Measurements from ENCODE around the gene AGMAT. TPM values are rescaled to one million over a fixed set of nuclear protein-coding genes. Genes with fewer than 3 reads are reported as not detected.

Gene AGMAT
- total and polyA plus RNA-seq, 2 of the 13 experiments (the other 11 are each of a cell fraction or from before 2014, with no cell fraction given) = 59.1 to 174 TPM

GRCh38 chr1:15531682-15532081 is 53.2 kb downstream of the AGMAT start:
- peaks cover 4% of the 10 kb centered on the region; the same call in 1 of the 2 replicates for H4K20me1 ChIP-seq (ENCODE audit: insufficient read depth, low read length)
- WGBS (ENCODE audit: low lambda C conversion rate) = 95% methylated on average over 2 of the region's 2 CpGs
- intact Hi-C loops (cut with micrococcal nuclease; ENCODE audit: unreplicated experiment) = no loop called here
- H3K4me2 ChIP-seq (ENCODE audit: low read depth, low read length) = no peak overlapping the region
- POLR2A ChIA-PET = no interaction called here
- H3K9me3 ChIP-seq (ENCODE audit: low read length) = no peaks in the 10 kb centered on the region
- DNase-seq (ENCODE audit: low spot score) (no peak), FAIRE-seq (no peak), ATAC-seq (no peak)
- no peak overlapping the region for H2AFZ ChIP-seq (ENCODE audit: low read length)
- H3K79me2 ChIP-seq (ENCODE audit: insufficient read depth, low read length) = peaks cover 17% of the 10 kb centered on the region
- H3K27me3 ChIP-seq (ENCODE audit: control insufficient read depth in 1 of 2, insufficient read depth in 2 of 2, low read length in 2 of 2) = no peaks in the 10 kb centered on the region; a peak in 1 of 5 replicates
- in situ Hi-C loops (cut with HindIII; ENCODE audit: extremely low pct_ligation_motif_present, low pct_unique_long_range_greater_than_20kb) = no loop called here
- no TSS peak for BruUV-seq (replicated peaks)
- H3K9ac ChIP-seq (ENCODE audit: insufficient read depth, low read depth, low read length) = no peak overlapping the region
- peaks cover 10% of the 10 kb centered on the region for H3K4me1 ChIP-seq (ENCODE audit: insufficient read depth, low read length)
- H3K4me3 ChIP-seq (replicated peaks in 1 of 3; ENCODE audit: insufficient read depth in 1 of 3, low read depth in 2 of 3, low read length in 3 of 3) = no peak overlapping the region
- H3K36me3 ChIP-seq (replicated peaks in 1 of 2; ENCODE audit: control insufficient read depth in 1 of 2, insufficient read depth in 2 of 2, low read length in 2 of 2) = peaks cover 1 to 8% of the 10 kb centered on the region in 2 experiments; a peak in 3 of 5 replicates
- H3K27ac ChIP-seq (ENCODE audit: extremely low read length, insufficient read depth, low read length) = no peak overlapping the region
- CTCF ChIA-PET (ENCODE audit: low intra/inter-chr PET ratio, low total read pairs) = no interaction called here
- TF ChIP-seq RBM39 (IDR thresholded peaks at IDR 0.05; ENCODE audit: low read depth, low read length, poor library complexity, severe bottlenecking) = no peak
- TF ChIP-seq FOSL1 (CRISPR knock-in tag; IDR thresholded peaks at IDR 0.05; ENCODE audit: borderline replicate concordance) = no peak
- no peak for TF ChIP-seq ZNF678 (CRISPR knock-in tag; IDR thresholded peaks at IDR 0.05)
- no peak for TF ChIP-seq ZNF343 (CRISPR knock-in tag; IDR thresholded peaks at IDR 0.05)
- TF ChIP-seq MYPOP (CRISPR knock-in tag; IDR thresholded peaks at IDR 0.05) = no peak
- no peak for TF ChIP-seq PLRG1 (conservative IDR thresholded peaks at IDR 0.05)
- no peak for TF ChIP-seq TBX3 (IDR thresholded peaks at IDR 0.05; ENCODE audit: borderline replicate concordance)
- TF ChIP-seq TFDP2 (CRISPR knock-in tag; IDR thresholded peaks at IDR 0.05) = no peak
- no peak for TF ChIP-seq HNF1A (IDR thresholded peaks at IDR 0.05; ENCODE audit: low read depth)
- no peak for TF ChIP-seq HNF1A (CRISPR knock-in tag; IDR thresholded peaks at IDR 0.05; ENCODE audit: borderline replicate concordance)
- TF ChIP-seq DMTF1 (CRISPR knock-in tag; IDR thresholded peaks at IDR 0.05) = no peak
- TF ChIP-seq NR2C2 (CRISPR knock-in tag; IDR thresholded peaks at IDR 0.05; ENCODE audit: borderline replicate concordance) = no peak
- TF ChIP-seq ZBTB44 (CRISPR knock-in tag; IDR thresholded peaks at IDR 0.05) = no peak
- no peak for TF ChIP-seq ZNF235 (CRISPR knock-in tag; IDR thresholded peaks at IDR 0.05; ENCODE audit: borderline replicate concordance)
